Esophagus squamous epithelium (tissue), 4 donors: ENCODE data around the gene MYLK2.

Source experiments
- POLR2A ChIP-seq, 4 donors: fragments of 450-650 bp; IDR thresholded peaks; one replicate each; pipeline ENCODE4 v1.6.1; 2017; ENCODE audit warnings: antibody characterized with exemption in 4 of 4, mild to moderate bottlenecking in 4 of 4, moderate library complexity in 3 of 4
- TF ChIP-seq, protein P1 (sequence below), 6 experiments: fragments of 450-650 bp in 4 of 6; fragments of 200-600 bp in 2 of 6; sonication (generic) in 2 of 6; IDR thresholded peaks; one replicate each; pipeline ENCODE4 v1.5.1; 2016 to 2019; ENCODE audit warnings: antibody characterized with exemption in 6 of 6, mild to moderate bottlenecking in 4 of 6, moderate library complexity in 4 of 6

DNA sequence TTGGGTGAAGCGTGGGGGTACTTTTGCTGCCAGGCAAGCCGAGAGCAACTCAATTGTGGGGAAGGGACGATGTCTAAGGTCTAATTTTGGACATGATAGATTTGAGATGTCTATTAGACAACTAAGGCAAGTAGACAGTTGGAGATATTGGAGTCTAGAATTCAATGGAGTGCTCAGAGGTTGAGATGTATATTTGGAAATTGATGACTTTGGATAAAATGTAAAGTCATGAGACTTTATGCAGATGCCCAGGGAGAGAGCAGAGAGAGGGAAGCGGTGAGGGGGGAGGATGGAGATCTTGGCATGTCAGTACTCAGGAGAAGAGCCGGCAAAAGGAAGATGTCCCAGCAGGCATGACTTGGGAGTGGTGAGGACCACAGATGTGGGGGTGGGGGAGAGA lies 6.9 kb downstream of the MYLK2 start:
- TF ChIP-seq, protein P1, sequence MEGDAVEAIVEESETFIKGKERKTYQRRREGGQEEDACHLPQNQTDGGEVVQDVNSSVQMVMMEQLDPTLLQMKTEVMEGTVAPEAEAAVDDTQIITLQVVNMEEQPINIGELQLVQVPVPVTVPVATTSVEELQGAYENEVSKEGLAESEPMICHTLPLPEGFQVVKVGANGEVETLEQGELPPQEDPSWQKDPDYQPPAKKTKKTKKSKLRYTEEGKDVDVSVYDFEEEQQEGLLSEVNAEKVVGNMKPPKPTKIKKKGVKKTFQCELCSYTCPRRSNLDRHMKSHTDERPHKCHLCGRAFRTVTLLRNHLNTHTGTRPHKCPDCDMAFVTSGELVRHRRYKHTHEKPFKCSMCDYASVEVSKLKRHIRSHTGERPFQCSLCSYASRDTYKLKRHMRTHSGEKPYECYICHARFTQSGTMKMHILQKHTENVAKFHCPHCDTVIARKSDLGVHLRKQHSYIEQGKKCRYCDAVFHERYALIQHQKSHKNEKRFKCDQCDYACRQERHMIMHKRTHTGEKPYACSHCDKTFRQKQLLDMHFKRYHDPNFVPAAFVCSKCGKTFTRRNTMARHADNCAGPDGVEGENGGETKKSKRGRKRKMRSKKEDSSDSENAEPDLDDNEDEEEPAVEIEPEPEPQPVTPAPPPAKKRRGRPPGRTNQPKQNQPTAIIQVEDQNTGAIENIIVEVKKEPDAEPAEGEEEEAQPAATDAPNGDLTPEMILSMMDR (IDR thresholded peaks at IDR 0.05): no peak
- no peak for TF ChIP-seq POLR2A (IDR thresholded peaks at IDR 0.05)
